ENCODE data around the gene SLC38A2. TPM values are rescaled to one million over a fixed set of nuclear protein-coding genes. Genes with fewer than 3 reads are reported as not detected.

The SLC38A2 gene
- total and polyA plus RNA-seq, 2 donors (not counting 1 experiment from before 2014, with no cell fraction given): 61.6 to 202 TPM

- TF ChIP-seq CTCF (IDR thresholded peaks at IDR 0.05): no peak
- no peak for TF ChIP-seq EZH2 (IDR thresholded peaks at IDR 0.05; ENCODE audit: borderline replicate concordance, insufficient read depth, low read depth, low read length, poor library complexity, severe bottlenecking)
- H3K9me3 Mint-ChIP-seq (ENCODE audit: insufficient read depth): peaks cover 3% of the 10 kb centered on the region
- H3K4me1 Mint-ChIP-seq: peaks cover 53% of the 10 kb centered on the region
- no CpG with 5 or more reads among the region's 2 CpGs for WGBS (ENCODE audit: insufficient coverage)
- peaks cover 0 to 2% of the 10 kb centered on the region in 2 experiments for H3K36me3 ChIP-seq (replicated peaks in 1 of 2; ENCODE audit: control extremely low read depth in 1 of 2, control insufficient read depth in 1 of 2, extremely low read depth in 1 of 2, insufficient read depth in 2 of 2, low read length in 1 of 2)
- H3K9ac ChIP-seq (ENCODE audit: low read length): no peak overlapping the region
- H3K4me1 ChIP-seq (ENCODE audit: control insufficient read depth in 2 of 2, insufficient read depth in 2 of 2, low read length in 2 of 2): peaks cover 20 to 26% of the 10 kb centered on the region in 2 donors
- H3K79me2 ChIP-seq (ENCODE audit: control insufficient read depth, insufficient read depth, low read length): no peaks in the 10 kb centered on the region
- DNase-seq (no peak), ATAC-seq (ENCODE audit: low read depth) (no peak)
- no peaks in the 10 kb centered on the region for H3K27me3 ChIP-seq (replicated peaks in 1 of 4; ENCODE audit: control extremely low read depth in 1 of 4, control insufficient read depth in 3 of 4, insufficient read depth in 4 of 4, low read length in 3 of 4)
- H3K4me2 ChIP-seq (replicated peaks; ENCODE audit: low read depth, low read length, poor library complexity, severe bottlenecking): no peak overlapping the region
- H2AFZ ChIP-seq (ENCODE audit: insufficient read depth, low read depth, low read length, poor library complexity, severe bottlenecking): no peak overlapping the region
- H3K27ac Mint-ChIP-seq: no peak overlapping the region
- CTCF ChIA-PET: no interaction called here
- no peaks in the 10 kb centered on the region for H3K27me3 Mint-ChIP-seq
- H3K4me3 Mint-ChIP-seq: no peak overlapping the region
- no peaks in the 10 kb centered on the region for H3K9me3 ChIP-seq (ENCODE audit: control extremely low read depth in 1 of 3, control insufficient read depth in 2 of 3, insufficient read depth in 1 of 3, low read length in 2 of 3)
- intact Hi-C loops (cut with micrococcal nuclease): loop anchor here (2.0 kb wide), 1 partner anchor 14 kb away; no protein-coding TSS in a partner anchor
- no peak overlapping the region for H3K27ac ChIP-seq (ENCODE audit: low read length in 2 of 2)
- H3K4me3 ChIP-seq (ENCODE audit: control extremely low read depth in 1 of 5, extremely low read depth in 1 of 5, insufficient read depth in 1 of 5, low read depth in 2 of 5, low read length in 4 of 5): no peak overlapping the region
- POLR2A ChIA-PET: no interaction called here
- H4K20me1 ChIP-seq (ENCODE audit: control insufficient read depth, insufficient read depth, low read length, poor library complexity, severe bottlenecking): no peaks in the 10 kb centered on the region
Measured at GRCh38 chr12:46402451-46402850, 29.9 kb upstream of the SLC38A2 start.

GRCh38 chr12:46401662-46402061 lies 29.1 kb upstream of the SLC38A2 start:
- Histone ChIP-seq H4K20me1 (ENCODE audit: control insufficient read depth, insufficient read depth, low read length, poor library complexity, severe bottlenecking) (no peaks in the 10 kb centered on the region), H3K9me3 (ENCODE audit: control extremely low read depth in 1 of 3, control insufficient read depth in 2 of 3, insufficient read depth in 1 of 3, low read length in 2 of 3) (no peaks in the 10 kb centered on the region), H3K36me3 (replicated peaks in 1 of 2; ENCODE audit: control extremely low read depth in 1 of 2, control insufficient read depth in 1 of 2, extremely low read depth in 1 of 2, insufficient read depth in 2 of 2, low read length in 1 of 2) (peaks cover 0 to 2% of the 10 kb centered on the region in 2 experiments), H3K79me2 (ENCODE audit: control insufficient read depth, insufficient read depth, low read length) (no peaks in the 10 kb centered on the region), H3K9ac (ENCODE audit: low read length) (no peak overlapping the region), H3K27ac (ENCODE audit: low read length in 2 of 2) (no peak overlapping the region), H3K4me1 (ENCODE audit: control insufficient read depth in 2 of 2, insufficient read depth in 2 of 2, low read length in 2 of 2) (peaks cover 20 to 26% of the 10 kb centered on the region in 2 donors), H2AFZ (ENCODE audit: insufficient read depth, low read depth, low read length, poor library complexity, severe bottlenecking) (no peak overlapping the region), H3K4me3 (ENCODE audit: control extremely low read depth in 1 of 5, extremely low read depth in 1 of 5, insufficient read depth in 1 of 5, low read depth in 2 of 5, low read length in 4 of 5) (no peak overlapping the region), H3K27me3 (replicated peaks in 1 of 4; ENCODE audit: control extremely low read depth in 1 of 4, control insufficient read depth in 3 of 4, insufficient read depth in 4 of 4, low read length in 3 of 4) (no peaks in the 10 kb centered on the region), H3K4me2 (replicated peaks; ENCODE audit: low read depth, low read length, poor library complexity, severe bottlenecking) (no peak overlapping the region)
- ChIA-PET POLR2A (no interaction called here), CTCF (no interaction called here)
- H3K4me3 Mint-ChIP-seq: no peak overlapping the region
- TF ChIP-seq EZH2 (IDR thresholded peaks at IDR 0.05; ENCODE audit: borderline replicate concordance, insufficient read depth, low read depth, low read length, poor library complexity, severe bottlenecking) (no peak), CTCF (IDR thresholded peaks at IDR 0.05) (no peak)
- DNase-seq: no peak
- peaks cover 53% of the 10 kb centered on the region for H3K4me1 Mint-ChIP-seq
- no CpG with 5 or more reads among the region's 4 CpGs for WGBS (ENCODE audit: insufficient coverage)
- H3K27ac Mint-ChIP-seq: no peak overlapping the region
- H3K27me3 Mint-ChIP-seq: no peaks in the 10 kb centered on the region
- ATAC-seq (ENCODE audit: low read depth): no peak
- intact Hi-C loops (cut with micrococcal nuclease): loop anchor here (2.0 kb wide), 1 partner anchor 13 kb away; no protein-coding TSS in a partner anchor
- H3K9me3 Mint-ChIP-seq (ENCODE audit: insufficient read depth): peaks cover 3% of the 10 kb centered on the region
